GM23338 (cell line): ENCODE data around the gene ST6GALNAC3. TPM values are rescaled to one million over a fixed set of nuclear protein-coding genes. Genes with fewer than 3 reads are reported as not detected.

ENCODE experiments used
- ATAC-seq: fragments of 200-7000 bp; cut with Tn5 transposase; 3 replicates; pipeline ENCODE4 v1.9.1; 2020
- DNase-seq: peaks from one replicate; pipeline ENCODE4 v3.0.0-alpha.2; 2015; ENCODE audit warnings: low spot score
- H2AFZ ChIP-seq: fragments of 200-600 bp; sonication (generic); 2 replicates; pipeline ENCODE4 v1.8.0; 2016; ENCODE audit warnings: antibody characterized with exemption, mild to moderate bottlenecking, moderate library complexity
- H3F3A ChIP-seq: fragments of 200-600 bp; sonication (generic); replicated peaks from 2 replicates; pipeline ENCODE4 v1.8.0; 2017; ENCODE audit warnings: antibody characterized with exemption, mixed run types, low read depth
- H3K27ac ChIP-seq: fragments of 200-600 bp; sonication (generic); 2 replicates; pipeline ENCODE4 v1.6.1; 2016; ENCODE audit warnings: low read depth
- H3K27me3 ChIP-seq: fragments of 200-600 bp; sonication (generic); 2 replicates; pipeline ENCODE4 v1.8.0; 2016; ENCODE audit warnings: mild to moderate bottlenecking, mixed run types, moderate library complexity; ENCODE audit not compliant: insufficient read depth
- H3K36me3 ChIP-seq: fragments of 200-600 bp; sonication (generic); 2 replicates; pipeline ENCODE4 v1.8.0; 2016; ENCODE audit warnings: mild to moderate bottlenecking; ENCODE audit not compliant: insufficient read depth
- H3K4me1 ChIP-seq: fragments of 200-600 bp; sonication (generic); 2 replicates; pipeline ENCODE4 v1.8.0; 2016; ENCODE audit warnings: mild to moderate bottlenecking, moderate library complexity; ENCODE audit not compliant: insufficient read depth
- H3K4me2 ChIP-seq: fragments of 200-600 bp; sonication (generic); 2 replicates; pipeline ENCODE4 v1.7.1; 2017; ENCODE audit warnings: mixed run types
- H3K4me3 ChIP-seq: fragments of 200-600 bp; sonication (generic); 2 replicates; pipeline ENCODE4 v1.6.1; 2016; ENCODE audit warnings: mixed run types
- H3K79me2 ChIP-seq: fragments of 200-600 bp; sonication (generic); replicated peaks from 2 replicates; pipeline ENCODE4 v1.8.0; 2017; ENCODE audit warnings: mild to moderate bottlenecking; ENCODE audit not compliant: insufficient read depth
- H3K9me2 ChIP-seq: fragments of 200-600 bp; sonication (generic); 2 replicates; pipeline ENCODE4 v1.8.0; 2017; ENCODE audit not compliant: insufficient read depth
- H4K20me1 ChIP-seq: fragments of 200-600 bp; sonication (generic); replicated peaks from 2 replicates; pipeline ENCODE4 v1.8.0; 2017; ENCODE audit warnings: mild to moderate bottlenecking; ENCODE audit not compliant: insufficient read depth
- H3K27ac Mint-ChIP-seq: 2 replicates; pipeline ENCODE4 v1.8.0; 2020; ENCODE audit warnings: inconsistent platforms, mild to moderate bottlenecking, moderate library complexity, mixed read lengths
- H3K27me3 Mint-ChIP-seq: 3 replicates; pipeline ENCODE4 v1.8.0; 2022; ENCODE audit warnings: low read depth, mild to moderate bottlenecking, moderate library complexity, mixed read lengths, inconsistent platforms; ENCODE audit not compliant: insufficient read depth, poor library complexity
- H3K36me3 Mint-ChIP-seq: 3 replicates; pipeline ENCODE4 v1.8.0; 2021; ENCODE audit warnings: low read depth, mild to moderate bottlenecking, inconsistent platforms, moderate library complexity, mixed read lengths
- H3K4me1 Mint-ChIP-seq: 3 replicates; pipeline ENCODE4 v1.8.0; 2020; ENCODE audit warnings: mild to moderate bottlenecking, inconsistent platforms, mixed read lengths
- H3K4me3 Mint-ChIP-seq: 3 replicates; pipeline ENCODE4 v1.8.0; 2021; ENCODE audit warnings: moderate library complexity, mild to moderate bottlenecking, inconsistent platforms, mixed read lengths
- H3K9me3 Mint-ChIP-seq: 3 replicates; pipeline ENCODE4 v1.8.0; 2020; ENCODE audit warnings: moderate library complexity, mild to moderate bottlenecking, inconsistent platforms, mixed read lengths
- CREB1 ChIP-seq: fragments of 250-450 bp; sonication (Bioruptor Pico); IDR thresholded peaks from 2 replicates; pipeline ENCODE4 v1.5.0; 2020; ENCODE audit warnings: low read depth, mild to moderate bottlenecking, moderate library complexity
- EZH2phosphoT487 ChIP-seq: fragments of 200-600 bp; sonication (generic); IDR thresholded peaks from one replicate; pipeline ENCODE4 v1.8.1; 2018; ENCODE audit warnings: antibody characterized with exemption; ENCODE audit not compliant: unreplicated experiment
- JUNB ChIP-seq: IDR thresholded peaks from one replicate; pipeline ENCODE4 v1.6.1; 2016; ENCODE audit warnings: antibody characterized with exemption; ENCODE audit not compliant: unreplicated experiment
- POLR2AphosphoS5 ChIP-seq: IDR thresholded peaks from 2 replicates; pipeline ENCODE4 v1.6.1; 2016; ENCODE audit warnings: antibody characterized with exemption, low read depth
- STAT1 ChIP-seq: IDR thresholded peaks from one replicate; pipeline ENCODE4 v1.6.1; 2016; ENCODE audit warnings: antibody characterized with exemption; ENCODE audit not compliant: unreplicated experiment
- ZNF114 ChIP-seq: fragments of 250-450 bp; sonication (Bioruptor Pico); IDR thresholded peaks from 2 replicates; pipeline ENCODE4 v1.5.0; 2020; ENCODE audit warnings: mild to moderate bottlenecking, moderate library complexity
- polyA plus RNA-seq: library from polyadenylated mRNA; unstranded; fragments of >200 nt; fragmentation: Nextera tagmentation; extraction: Ambion mirVana; gene quantifications from 2 replicates; pipeline ENCODE4 v1.2.1, GENCODE V29; 2016
- total RNA-seq: library from RNA; depleted of rRNA; stranded (reverse); fragments of >200 nt; shearing (Covaris generic); gene quantifications from 2 replicates; pipeline ENCODE4 v1.2.3, GENCODE V29; 2014
- TF ChIP-seq, protein P1 (sequence below): IDR thresholded peaks from 2 replicates; pipeline ENCODE4 v1.6.1; 2016; ENCODE audit warnings: antibody characterized with exemption
- TF ChIP-seq, protein P2 (sequence below), 2 experiments: fragments of 200-600 bp in 1 of 2; sonication (generic) in 1 of 2; conservative IDR thresholded peaks; 2 replicates each; pipeline versions ENCODE4 v1.5.1 to v1.6.1; 2016 to 2017; ENCODE audit warnings: antibody characterized with exemption in 2 of 2, low read depth in 2 of 2, mild to moderate bottlenecking in 2 of 2, moderate library complexity in 1 of 2
- TF ChIP-seq, protein P3 (sequence below): IDR thresholded peaks from one replicate; pipeline ENCODE4 v1.6.1; 2018; ENCODE audit warnings: antibody characterized with exemption; ENCODE audit not compliant: unreplicated experiment

Gene ST6GALNAC3
- total and polyA plus RNA-seq, 2 experiments from 2014 or later: 4.7 to 11.6 TPM

DNA sequence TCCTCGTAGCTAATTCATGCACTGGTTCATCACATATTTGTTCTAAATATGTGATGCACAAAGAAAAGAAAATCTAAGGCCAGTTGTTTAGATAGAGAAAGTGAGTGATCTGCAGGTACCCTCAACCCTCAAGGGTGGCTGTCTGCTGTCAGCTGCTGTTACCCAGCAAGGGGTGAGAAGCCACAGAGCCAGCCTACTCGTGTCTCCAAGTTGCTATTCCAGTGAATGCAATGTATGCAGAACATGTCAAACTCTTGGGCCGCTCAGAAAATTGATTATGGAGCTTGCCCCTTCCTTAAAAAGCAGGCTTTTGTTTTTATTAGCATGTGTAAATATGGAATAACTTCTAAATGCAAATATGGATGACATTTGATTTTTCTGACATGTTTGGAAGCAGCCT is 456.4 kb downstream of the ST6GALNAC3 start:
- H3K79me2 ChIP-seq: no peaks in the 10 kb centered on the region
- no peak overlapping the region for H3K4me3 Mint-ChIP-seq
- H3K9me2 ChIP-seq: no peaks in the 10 kb centered on the region
- H3K4me1 ChIP-seq: no peaks in the 10 kb centered on the region
- no peaks in the 10 kb centered on the region for H3K9me3 Mint-ChIP-seq
- H3K27me3 Mint-ChIP-seq: no peaks in the 10 kb centered on the region
- H3F3A ChIP-seq: no peaks in the 10 kb centered on the region
- H3K27me3 ChIP-seq: no peaks in the 10 kb centered on the region
- H4K20me1 ChIP-seq: no peaks in the 10 kb centered on the region
- TF ChIP-seq POLR2AphosphoS5 (no peak), ZNF114 (CRISPR knock-in tag) (no peak), EZH2phosphoT487 (no peak), JUNB (no peak)
- TF ChIP-seq, protein P1, sequence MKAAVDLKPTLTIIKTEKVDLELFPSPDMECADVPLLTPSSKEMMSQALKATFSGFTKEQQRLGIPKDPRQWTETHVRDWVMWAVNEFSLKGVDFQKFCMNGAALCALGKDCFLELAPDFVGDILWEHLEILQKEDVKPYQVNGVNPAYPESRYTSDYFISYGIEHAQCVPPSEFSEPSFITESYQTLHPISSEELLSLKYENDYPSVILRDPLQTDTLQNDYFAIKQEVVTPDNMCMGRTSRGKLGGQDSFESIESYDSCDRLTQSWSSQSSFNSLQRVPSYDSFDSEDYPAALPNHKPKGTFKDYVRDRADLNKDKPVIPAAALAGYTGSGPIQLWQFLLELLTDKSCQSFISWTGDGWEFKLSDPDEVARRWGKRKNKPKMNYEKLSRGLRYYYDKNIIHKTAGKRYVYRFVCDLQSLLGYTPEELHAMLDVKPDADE: no peak
- TF ChIP-seq, protein P2, sequence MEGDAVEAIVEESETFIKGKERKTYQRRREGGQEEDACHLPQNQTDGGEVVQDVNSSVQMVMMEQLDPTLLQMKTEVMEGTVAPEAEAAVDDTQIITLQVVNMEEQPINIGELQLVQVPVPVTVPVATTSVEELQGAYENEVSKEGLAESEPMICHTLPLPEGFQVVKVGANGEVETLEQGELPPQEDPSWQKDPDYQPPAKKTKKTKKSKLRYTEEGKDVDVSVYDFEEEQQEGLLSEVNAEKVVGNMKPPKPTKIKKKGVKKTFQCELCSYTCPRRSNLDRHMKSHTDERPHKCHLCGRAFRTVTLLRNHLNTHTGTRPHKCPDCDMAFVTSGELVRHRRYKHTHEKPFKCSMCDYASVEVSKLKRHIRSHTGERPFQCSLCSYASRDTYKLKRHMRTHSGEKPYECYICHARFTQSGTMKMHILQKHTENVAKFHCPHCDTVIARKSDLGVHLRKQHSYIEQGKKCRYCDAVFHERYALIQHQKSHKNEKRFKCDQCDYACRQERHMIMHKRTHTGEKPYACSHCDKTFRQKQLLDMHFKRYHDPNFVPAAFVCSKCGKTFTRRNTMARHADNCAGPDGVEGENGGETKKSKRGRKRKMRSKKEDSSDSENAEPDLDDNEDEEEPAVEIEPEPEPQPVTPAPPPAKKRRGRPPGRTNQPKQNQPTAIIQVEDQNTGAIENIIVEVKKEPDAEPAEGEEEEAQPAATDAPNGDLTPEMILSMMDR (conservative IDR thresholded peaks at IDR 0.05; ENCODE audit: low read depth in 2 of 2): no peak
- DNase-seq (no peak), ATAC-seq (no peak)
- H3K27ac ChIP-seq: no peak overlapping the region
- no peak overlapping the region for H3K4me3 ChIP-seq
- no peaks in the 10 kb centered on the region for H3K36me3 Mint-ChIP-seq
- H3K27ac Mint-ChIP-seq: no peak overlapping the region
- H3K4me2 ChIP-seq: no peak overlapping the region
- peaks cover 12% of the 10 kb centered on the region; the same call in 2 of the 3 replicates for H3K4me1 Mint-ChIP-seq
- no peaks in the 10 kb centered on the region for H3K36me3 ChIP-seq
- H2AFZ ChIP-seq: no peak overlapping the region

DNA sequence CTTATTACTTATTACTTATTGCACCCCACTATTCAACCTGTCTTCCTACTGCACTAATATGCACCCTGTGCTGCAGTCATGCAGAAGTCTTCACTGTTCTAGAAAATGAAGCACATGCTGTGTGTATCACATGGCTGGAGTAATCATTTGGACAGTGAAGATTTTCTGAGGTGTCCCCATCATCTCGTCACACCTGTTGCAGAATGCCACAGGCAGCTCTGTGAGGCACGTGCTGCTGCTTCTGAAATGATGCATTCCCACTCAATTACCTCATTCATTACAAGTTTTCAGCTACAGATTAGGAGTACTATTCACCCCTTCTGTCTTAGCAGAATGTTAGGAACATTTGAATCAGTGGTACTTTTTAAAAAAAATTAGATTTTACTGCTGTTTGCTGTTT is 467.1 kb downstream of the ST6GALNAC3 start:
- no peak overlapping the region for H2AFZ ChIP-seq
- Mint-ChIP-seq H3K9me3 (peaks cover 10% of the 10 kb centered on the region; the same call in 2 of the 3 replicates), H3K4me3 (no peak overlapping the region), H3K27ac (no peak overlapping the region), H3K27me3 (peaks cover 5% of the 10 kb centered on the region), H3K36me3 (peaks cover 10% of the 10 kb centered on the region; the same call in 2 of the 3 replicates), H3K4me1 (peaks cover 18% of the 10 kb centered on the region)
- H3K4me2 ChIP-seq: no peak overlapping the region
- no peaks in the 10 kb centered on the region for H3K4me1 ChIP-seq
- H4K20me1 ChIP-seq: no peaks in the 10 kb centered on the region
- no peaks in the 10 kb centered on the region for H3F3A ChIP-seq
- no peaks in the 10 kb centered on the region for H3K79me2 ChIP-seq
- no peak overlapping the region for H3K4me3 ChIP-seq
- TF ChIP-seq, protein P3, sequence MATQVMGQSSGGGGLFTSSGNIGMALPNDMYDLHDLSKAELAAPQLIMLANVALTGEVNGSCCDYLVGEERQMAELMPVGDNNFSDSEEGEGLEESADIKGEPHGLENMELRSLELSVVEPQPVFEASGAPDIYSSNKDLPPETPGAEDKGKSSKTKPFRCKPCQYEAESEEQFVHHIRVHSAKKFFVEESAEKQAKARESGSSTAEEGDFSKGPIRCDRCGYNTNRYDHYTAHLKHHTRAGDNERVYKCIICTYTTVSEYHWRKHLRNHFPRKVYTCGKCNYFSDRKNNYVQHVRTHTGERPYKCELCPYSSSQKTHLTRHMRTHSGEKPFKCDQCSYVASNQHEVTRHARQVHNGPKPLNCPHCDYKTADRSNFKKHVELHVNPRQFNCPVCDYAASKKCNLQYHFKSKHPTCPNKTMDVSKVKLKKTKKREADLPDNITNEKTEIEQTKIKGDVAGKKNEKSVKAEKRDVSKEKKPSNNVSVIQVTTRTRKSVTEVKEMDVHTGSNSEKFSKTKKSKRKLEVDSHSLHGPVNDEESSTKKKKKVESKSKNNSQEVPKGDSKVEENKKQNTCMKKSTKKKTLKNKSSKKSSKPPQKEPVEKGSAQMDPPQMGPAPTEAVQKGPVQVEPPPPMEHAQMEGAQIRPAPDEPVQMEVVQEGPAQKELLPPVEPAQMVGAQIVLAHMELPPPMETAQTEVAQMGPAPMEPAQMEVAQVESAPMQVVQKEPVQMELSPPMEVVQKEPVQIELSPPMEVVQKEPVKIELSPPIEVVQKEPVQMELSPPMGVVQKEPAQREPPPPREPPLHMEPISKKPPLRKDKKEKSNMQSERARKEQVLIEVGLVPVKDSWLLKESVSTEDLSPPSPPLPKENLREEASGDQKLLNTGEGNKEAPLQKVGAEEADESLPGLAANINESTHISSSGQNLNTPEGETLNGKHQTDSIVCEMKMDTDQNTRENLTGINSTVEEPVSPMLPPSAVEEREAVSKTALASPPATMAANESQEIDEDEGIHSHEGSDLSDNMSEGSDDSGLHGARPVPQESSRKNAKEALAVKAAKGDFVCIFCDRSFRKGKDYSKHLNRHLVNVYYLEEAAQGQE: no peak
- no peak for TF ChIP-seq ZNF114 (CRISPR knock-in tag)
- TF ChIP-seq, protein P2 (conservative IDR thresholded peaks at IDR 0.05; ENCODE audit: low read depth in 2 of 2): no peak
- TF ChIP-seq CREB1 (CRISPR knock-in tag): no peak
- TF ChIP-seq STAT1: no peak
- DNase-seq (no peak), ATAC-seq (no peak)
- no peaks in the 10 kb centered on the region for H3K9me2 ChIP-seq
- H3K27me3 ChIP-seq: no peaks in the 10 kb centered on the region
- H3K36me3 ChIP-seq: no peaks in the 10 kb centered on the region
- no peak overlapping the region for H3K27ac ChIP-seq
